ENCODE results near the gene NDUFV3.
"Not testable (repeated sequence)": the region's sequence is repeated elsewhere in the genome, so short reads cannot be mapped to it uniquely, and the experiment has no call there.

NDUFV3 gene

GRCh38 chr21:42956824-42957630, 63.9 kb downstream of the NDUFV3 start:
- Histone ChIP-seq H3K27ac (ENCODE audit: low read depth, low read length, severe bottlenecking) (no peak overlapping the region), H3K36me3 (ENCODE audit: control insufficient read depth, insufficient read depth, low read length) (no peaks in the 10 kb centered on the region)
- 77 to 84% methylated on average over 9 of the region's 13 CpGs for WGBS, 2 experiments (ENCODE audit: insufficient coverage in 2 of 2)

DNA sequence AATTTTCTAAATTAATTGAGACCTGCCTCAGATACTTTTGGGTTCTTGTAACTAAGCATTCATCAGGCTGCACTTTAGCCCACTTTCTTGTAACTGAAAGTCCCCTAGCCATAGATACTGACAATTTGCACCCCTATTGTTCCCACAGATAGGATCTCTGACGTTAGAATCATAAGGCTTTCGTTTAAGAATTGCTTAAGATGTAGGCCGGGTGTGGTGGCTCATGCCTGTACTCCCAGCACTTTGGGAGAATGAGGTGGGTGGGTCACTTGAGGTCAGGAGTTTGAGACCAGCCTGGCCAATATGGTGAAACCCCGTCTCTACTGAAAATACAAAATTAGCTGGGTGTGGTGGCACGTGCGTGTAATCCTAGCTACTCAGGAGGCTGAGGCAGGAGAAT, 65.0 kb downstream of the NDUFV3 start:
- H3K4me3 ChIP-seq (ENCODE audit: extremely low read depth, insufficient read depth, low read length, poor library complexity, severe bottlenecking); H3K27ac ChIP-seq (ENCODE audit: low read depth, low read length, severe bottlenecking): not testable (repeated sequence)

More at GRCh38 chr21:42956824-42957630, 63.9 kb downstream of the NDUFV3 start:
- H3K4me3 ChIP-seq (ENCODE audit: extremely low read depth, insufficient read depth, low read length, poor library complexity, severe bottlenecking) = no peak overlapping the region
- no peaks in the 10 kb centered on the region for H3K9me3 ChIP-seq (ENCODE audit: control insufficient read depth, low read length)
- peaks cover 3% of the 10 kb centered on the region for H3K4me1 ChIP-seq (ENCODE audit: control insufficient read depth, insufficient read depth, low read length, poor library complexity, severe bottlenecking)

DNA sequence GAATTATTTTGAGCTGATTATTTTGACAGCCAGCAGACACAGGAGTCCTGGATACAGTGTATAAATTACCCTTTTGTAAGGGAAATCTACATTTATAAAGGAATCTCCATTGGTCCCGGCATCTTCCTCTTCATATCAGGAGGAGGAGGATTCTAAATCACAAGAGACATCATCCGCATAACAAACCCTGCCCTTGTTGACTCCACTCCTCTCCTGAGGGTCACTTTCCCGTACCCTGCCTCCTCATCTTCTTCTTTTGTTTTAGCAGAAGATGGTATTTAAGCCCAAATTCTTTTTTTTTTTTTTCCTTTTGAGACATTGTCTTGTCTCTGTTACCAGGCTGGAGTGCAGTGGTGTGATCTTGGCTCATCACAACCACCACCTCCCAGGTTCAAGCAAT, 66.6 kb downstream of the NDUFV3 start:
- 70 to 100% methylated on average over 1 to 2 of the region's 3 CpGs for WGBS, 2 experiments (ENCODE audit: insufficient coverage in 2 of 2)
- peaks cover 9% of the 10 kb centered on the region for H3K4me1 ChIP-seq (ENCODE audit: control insufficient read depth, insufficient read depth, low read length, poor library complexity, severe bottlenecking)
- H3K9me3 ChIP-seq (ENCODE audit: control insufficient read depth, low read length) = no peaks in the 10 kb centered on the region
- no peak overlapping the region for H3K4me3 ChIP-seq (ENCODE audit: extremely low read depth, insufficient read depth, low read length, poor library complexity, severe bottlenecking)
- H3K36me3 ChIP-seq (ENCODE audit: control insufficient read depth, insufficient read depth, low read length) = no peaks in the 10 kb centered on the region
- no peak overlapping the region for H3K27ac ChIP-seq (ENCODE audit: low read depth, low read length, severe bottlenecking)

More for the DNA sequence above, 65.0 kb downstream of the NDUFV3 start:
- WGBS, 2 experiments (ENCODE audit: insufficient coverage in 2 of 2) = 89 to 96% methylated on average over 4 to 6 of the region's 6 CpGs
- not testable (repeated sequence) for H3K36me3 ChIP-seq (ENCODE audit: control insufficient read depth, insufficient read depth, low read length); H3K9me3 ChIP-seq (ENCODE audit: control insufficient read depth, low read length); H3K4me1 ChIP-seq (ENCODE audit: control insufficient read depth, insufficient read depth, low read length, poor library complexity, severe bottlenecking)

DNA sequence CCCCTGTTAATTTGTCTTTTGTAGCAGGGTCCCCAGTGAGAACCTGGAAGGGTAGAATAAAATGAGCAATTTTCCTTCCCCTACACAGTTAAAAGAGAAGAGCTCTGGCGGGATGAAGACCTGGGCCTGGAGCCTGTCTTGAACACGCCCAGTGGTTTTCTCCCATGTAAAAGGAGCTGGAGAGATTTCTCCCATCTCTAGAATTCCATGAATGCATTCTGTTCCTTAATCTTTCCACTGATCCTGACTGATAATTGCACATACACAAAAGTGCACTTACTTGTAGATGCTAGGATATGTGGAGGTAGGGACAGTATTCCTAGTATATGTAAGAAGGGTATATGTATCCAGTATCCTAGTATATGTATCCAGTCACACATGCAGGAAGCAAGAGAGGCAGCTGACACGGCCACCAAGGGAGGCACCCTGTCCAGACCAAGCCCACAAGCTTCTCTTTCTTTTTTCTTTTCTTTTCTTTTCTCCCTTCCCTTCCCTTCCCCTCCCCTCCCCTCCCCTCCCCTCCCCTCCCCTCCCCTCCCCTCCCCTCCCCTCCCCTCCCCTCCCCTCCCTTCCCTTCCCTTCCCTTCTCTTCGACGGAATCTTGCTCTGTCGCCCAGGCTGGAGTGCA, 69.4 kb downstream of the NDUFV3 start:
- 70 to 75% methylated on average over 1 to 2 of the region's 6 CpGs for WGBS, 2 experiments (ENCODE audit: insufficient coverage in 2 of 2)
- Histone ChIP-seq H3K36me3 (ENCODE audit: control insufficient read depth, insufficient read depth, low read length) (no peaks in the 10 kb centered on the region), H3K9me3 (ENCODE audit: control insufficient read depth, low read length) (no peaks in the 10 kb centered on the region), H3K27ac (ENCODE audit: low read depth, low read length, severe bottlenecking) (peak overlapping the region; percentile 63), H3K4me3 (ENCODE audit: extremely low read depth, insufficient read depth, low read length, poor library complexity, severe bottlenecking) (no peak overlapping the region), H3K4me1 (ENCODE audit: control insufficient read depth, insufficient read depth, low read length, poor library complexity, severe bottlenecking) (peaks cover 5% of the 10 kb centered on the region)
